ENCODE measurements around the gene CDH4.

CDH4 gene

DNA sequence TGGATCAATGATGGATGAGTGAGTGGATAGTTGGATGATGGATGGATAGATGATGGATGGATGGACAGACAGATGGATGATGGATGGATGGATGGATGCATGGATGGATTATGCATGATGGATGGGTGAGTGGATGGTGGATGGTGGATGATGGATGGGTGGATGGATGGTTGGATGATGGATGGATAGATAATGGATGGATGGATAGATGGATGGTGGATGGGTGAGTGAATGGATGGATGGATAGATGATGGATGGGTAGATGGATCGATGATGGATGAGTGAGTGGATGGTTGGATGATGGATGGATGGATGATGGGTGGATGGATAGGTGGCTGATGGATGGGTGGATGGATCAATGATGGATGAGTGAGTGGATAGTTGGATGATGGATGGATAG is 637.6 kb downstream of the CDH4 start (continued):
- TF ChIP-seq MZF1 (tag by site-specific recombination; IDR thresholded peaks at IDR 0.05; ENCODE audit: borderline replicate concordance): no peak
- peak; percentile 52 for TF ChIP-seq ZNF366 (tag by site-specific recombination; conservative IDR thresholded peaks at IDR 0.05)
- TF ChIP-seq ZNF24 (tag by site-specific recombination; IDR thresholded peaks at IDR 0.05): no peak
- TF ChIP-seq ZBTB17 (tag by site-specific recombination; IDR thresholded peaks at IDR 0.05): peak; percentile 100
- TF ChIP-seq ZNF221 (tag by site-specific recombination; IDR thresholded peaks at IDR 0.05; ENCODE audit: borderline replicate concordance): no peak
- TF ChIP-seq ZNF488 (tag by site-specific recombination; IDR thresholded peaks at IDR 0.05): no peak
- TF ChIP-seq TRIM28 (IDR thresholded peaks at IDR 0.05; ENCODE audit: borderline replicate concordance, low read length): no peak

GRCh38 chr20:61890210-61890609 is 638.1 kb downstream of the CDH4 start:
- ChIA-PET CTCF (interaction anchor here (0.6 kb wide), 1 partner anchor 1926 kb away, joined by 3 read pairs; no protein-coding TSS in a partner anchor), POLR2A (no interaction called here)
- Histone ChIP-seq H3K4me3 (ENCODE audit: low read depth, low read length) (no peak overlapping the region), H3K36me3 (ENCODE audit: control insufficient read depth in 2 of 2, insufficient read depth in 1 of 2, low read length in 2 of 2) (no peaks in the 10 kb centered on the region), H3K9me3 (ENCODE audit: control insufficient read depth, insufficient read depth, low read depth, low read length) (no peaks in the 10 kb centered on the region), H3K4me1 (ENCODE audit: control insufficient read depth, insufficient read depth, low read length) (no peaks in the 10 kb centered on the region), H3K27ac (ENCODE audit: extremely low read depth, low read depth, low read length) (no peak overlapping the region)
- TF ChIP-seq, protein P1, sequence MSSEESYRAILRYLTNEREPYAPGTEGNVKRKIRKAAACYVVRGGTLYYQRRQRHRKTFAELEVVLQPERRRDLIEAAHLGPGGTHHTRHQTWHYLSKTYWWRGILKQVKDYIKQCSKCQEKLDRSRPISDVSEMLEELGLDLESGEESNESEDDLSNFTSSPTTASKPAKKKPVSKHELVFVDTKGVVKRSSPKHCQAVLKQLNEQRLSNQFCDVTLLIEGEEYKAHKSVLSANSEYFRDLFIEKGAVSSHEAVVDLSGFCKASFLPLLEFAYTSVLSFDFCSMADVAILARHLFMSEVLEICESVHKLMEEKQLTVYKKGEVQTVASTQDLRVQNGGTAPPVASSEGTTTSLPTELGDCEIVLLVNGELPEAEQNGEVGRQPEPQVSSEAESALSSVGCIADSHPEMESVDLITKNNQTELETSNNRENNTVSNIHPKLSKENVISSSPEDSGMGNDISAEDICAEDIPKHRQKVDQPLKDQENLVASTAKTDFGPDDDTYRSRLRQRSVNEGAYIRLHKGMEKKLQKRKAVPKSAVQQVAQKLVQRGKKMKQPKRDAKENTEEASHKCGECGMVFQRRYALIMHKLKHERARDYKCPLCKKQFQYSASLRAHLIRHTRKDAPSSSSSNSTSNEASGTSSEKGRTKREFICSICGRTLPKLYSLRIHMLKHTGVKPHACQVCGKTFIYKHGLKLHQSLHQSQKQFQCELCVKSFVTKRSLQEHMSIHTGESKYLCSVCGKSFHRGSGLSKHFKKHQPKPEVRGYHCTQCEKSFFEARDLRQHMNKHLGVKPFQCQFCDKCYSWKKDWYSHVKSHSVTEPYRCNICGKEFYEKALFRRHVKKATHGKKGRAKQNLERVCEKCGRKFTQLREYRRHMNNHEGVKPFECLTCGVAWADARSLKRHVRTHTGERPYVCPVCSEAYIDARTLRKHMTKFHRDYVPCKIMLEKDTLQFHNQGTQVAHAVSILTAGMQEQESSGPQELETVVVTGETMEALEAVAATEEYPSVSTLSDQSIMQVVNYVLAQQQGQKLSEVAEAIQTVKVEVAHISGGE (tag by site-specific recombination; conservative IDR thresholded peaks at IDR 0.05; ENCODE audit: low read depth): no peak
- no peak for TF ChIP-seq ZBTB20 (tag by site-specific recombination; IDR thresholded peaks at IDR 0.05)
- peak; percentile 99 for TF ChIP-seq ZBTB17 (tag by site-specific recombination; IDR thresholded peaks at IDR 0.05)
- TF ChIP-seq ZNF488 (tag by site-specific recombination; IDR thresholded peaks at IDR 0.05): no peak
- TF ChIP-seq KLF16 (tag by site-specific recombination; IDR thresholded peaks at IDR 0.05): no peak
- no peak for TF ChIP-seq ZNF623 (tag by site-specific recombination; IDR thresholded peaks at IDR 0.05)
- TF ChIP-seq ZNF791 (tag by site-specific recombination; IDR thresholded peaks at IDR 0.05): 0 out of 2 replicates have a peak, but pooled peaks have one; percentile 56
- no peak for TF ChIP-seq ZNF555 (tag by site-specific recombination; conservative IDR thresholded peaks at IDR 0.05)
- TF ChIP-seq REST (tag by site-specific recombination; IDR thresholded peaks at IDR 0.05): no peak
- TF ChIP-seq ZNF366 (tag by site-specific recombination; conservative IDR thresholded peaks at IDR 0.05): peak; percentile 85
- TF ChIP-seq ZNF473 (tag by site-specific recombination; IDR thresholded peaks at IDR 0.05): 0 out of 2 replicates have a peak, but pooled peaks have one; percentile 71
- TF ChIP-seq, protein P2, sequence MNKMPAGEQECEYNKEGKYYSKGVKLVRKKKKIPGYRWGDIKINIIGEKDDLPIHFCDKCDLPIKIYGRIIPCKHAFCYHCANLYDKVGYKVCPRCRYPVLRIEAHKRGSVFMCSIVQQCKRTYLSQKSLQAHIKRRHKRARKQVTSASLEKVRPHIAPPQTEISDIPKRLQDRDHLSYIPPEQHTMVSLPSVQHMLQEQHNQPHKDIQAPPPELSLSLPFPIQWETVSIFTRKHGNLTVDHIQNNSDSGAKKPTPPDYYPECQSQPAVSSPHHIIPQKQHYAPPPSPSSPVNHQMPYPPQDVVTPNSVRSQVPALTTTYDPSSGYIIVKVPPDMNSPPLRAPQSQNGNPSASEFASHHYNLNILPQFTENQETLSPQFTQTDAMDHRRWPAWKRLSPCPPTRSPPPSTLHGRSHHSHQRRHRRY (tag by site-specific recombination; IDR thresholded peaks at IDR 0.05): no peak
- TF ChIP-seq TSHZ1 (tag by site-specific recombination; IDR thresholded peaks at IDR 0.05; ENCODE audit: borderline replicate concordance): peak; percentile 51; the same call in 1 of the 2 replicates
- TF ChIP-seq ZBTB7A (tag by site-specific recombination; IDR thresholded peaks at IDR 0.05; ENCODE audit: low read depth): no peak
- no peak for TF ChIP-seq ZNF112 (tag by site-specific recombination; IDR thresholded peaks at IDR 0.05)
- TF ChIP-seq, protein P3, sequence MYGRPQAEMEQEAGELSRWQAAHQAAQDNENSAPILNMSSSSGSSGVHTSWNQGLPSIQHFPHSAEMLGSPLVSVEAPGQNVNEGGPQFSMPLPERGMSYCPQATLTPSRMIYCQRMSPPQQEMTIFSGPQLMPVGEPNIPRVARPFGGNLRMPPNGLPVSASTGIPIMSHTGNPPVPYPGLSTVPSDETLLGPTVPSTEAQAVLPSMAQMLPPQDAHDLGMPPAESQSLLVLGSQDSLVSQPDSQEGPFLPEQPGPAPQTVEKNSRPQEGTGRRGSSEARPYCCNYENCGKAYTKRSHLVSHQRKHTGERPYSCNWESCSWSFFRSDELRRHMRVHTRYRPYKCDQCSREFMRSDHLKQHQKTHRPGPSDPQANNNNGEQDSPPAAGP (tag by site-specific recombination; IDR thresholded peaks at IDR 0.05): no peak
- TF ChIP-seq ZNF654 (tag by site-specific recombination; IDR thresholded peaks at IDR 0.05; ENCODE audit: low read depth): no peak
- no peak for TF ChIP-seq ZNF544 (tag by site-specific recombination; IDR thresholded peaks at IDR 0.05)
